Measurements from ENCODE around the gene BLM. TPM values are rescaled to one million over a fixed set of nuclear protein-coding genes. Genes with fewer than 3 reads are reported as not detected.
"Not testable (repeated sequence)": the region's sequence is repeated elsewhere in the genome, so short reads cannot be mapped to it uniquely, and the experiment has no call there.

Gene BLM
- total RNA-seq: 3.3 TPM

GRCh38 chr15:90716976-90717821, at the start of gene BLM:
TSS of gene BLM (plus strand) at chr15:90717346. CDS start at chr15:90747393, 30,047 bp downstream.
- peak; percentile 94 for FAIRE-seq
- DNase-seq (ENCODE audit: low spot score in 2 of 2): peak; percentile 87 to 98

- not testable (repeated sequence) for DNase-seq (ENCODE audit: low spot score in 2 of 2); FAIRE-seq
Measured at GRCh38 chr15:90667755-90668345, 49.3 kb upstream of the BLM start.

- not testable (repeated sequence) for FAIRE-seq; DNase-seq (ENCODE audit: low spot score in 2 of 2)
Measured at GRCh38 chr15:90670631-90671030, 46.5 kb upstream of the BLM start.

- FAIRE-seq (no peak), DNase-seq (ENCODE audit: low spot score in 2 of 2) (no peak)
Measured at GRCh38 chr15:90671216-90671615, 45.9 kb upstream of the BLM start.

DNA sequence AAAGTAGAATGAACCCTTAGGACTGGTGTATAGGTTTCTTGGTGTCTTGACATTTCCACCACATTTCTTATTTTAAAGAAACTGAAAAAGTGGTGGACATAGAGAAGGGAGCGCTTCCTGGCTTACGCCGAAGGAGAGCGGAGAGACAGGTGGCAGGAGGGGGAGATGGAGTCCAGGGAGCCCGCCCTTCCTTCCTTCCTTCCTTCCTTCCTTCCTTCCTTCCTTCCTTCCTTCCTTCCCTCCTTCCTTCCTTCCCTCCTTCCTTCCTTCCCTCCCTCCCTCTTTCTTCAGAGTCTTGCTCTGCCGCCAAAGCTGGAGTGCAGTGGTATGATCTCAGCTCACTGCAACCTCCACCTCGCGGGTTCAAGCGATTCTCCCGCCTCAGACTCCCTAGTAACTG, 43.8 kb upstream of the BLM start:
- FAIRE-seq; DNase-seq (ENCODE audit: low spot score in 2 of 2): not testable (repeated sequence)

GRCh38 chr15:90674476-90674875, 42.7 kb upstream of the BLM start:
- no peak for DNase-seq (ENCODE audit: low spot score in 2 of 2)
- no peak for FAIRE-seq

DNA sequence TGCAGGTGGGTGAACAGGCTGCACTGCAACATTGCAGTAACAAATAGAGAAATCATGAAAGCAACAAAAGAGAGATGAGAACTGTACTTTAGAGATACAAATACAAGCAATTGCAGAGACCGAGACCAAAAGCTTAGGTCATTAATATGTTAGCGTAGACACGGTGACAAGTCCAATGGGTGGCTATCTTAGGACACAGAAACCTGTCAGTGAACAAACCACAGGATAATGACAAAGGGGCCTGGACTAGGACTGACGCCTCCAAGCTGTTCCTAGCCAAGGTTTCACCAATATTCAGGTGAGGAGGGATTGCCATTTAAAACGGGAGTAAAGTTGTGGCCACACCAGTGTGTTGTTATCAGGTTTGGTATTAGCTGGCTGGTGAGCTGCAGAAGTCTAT, 41.7 kb upstream of the BLM start:
- FAIRE-seq: no peak
- DNase-seq (ENCODE audit: low spot score in 2 of 2): no peak

DNA sequence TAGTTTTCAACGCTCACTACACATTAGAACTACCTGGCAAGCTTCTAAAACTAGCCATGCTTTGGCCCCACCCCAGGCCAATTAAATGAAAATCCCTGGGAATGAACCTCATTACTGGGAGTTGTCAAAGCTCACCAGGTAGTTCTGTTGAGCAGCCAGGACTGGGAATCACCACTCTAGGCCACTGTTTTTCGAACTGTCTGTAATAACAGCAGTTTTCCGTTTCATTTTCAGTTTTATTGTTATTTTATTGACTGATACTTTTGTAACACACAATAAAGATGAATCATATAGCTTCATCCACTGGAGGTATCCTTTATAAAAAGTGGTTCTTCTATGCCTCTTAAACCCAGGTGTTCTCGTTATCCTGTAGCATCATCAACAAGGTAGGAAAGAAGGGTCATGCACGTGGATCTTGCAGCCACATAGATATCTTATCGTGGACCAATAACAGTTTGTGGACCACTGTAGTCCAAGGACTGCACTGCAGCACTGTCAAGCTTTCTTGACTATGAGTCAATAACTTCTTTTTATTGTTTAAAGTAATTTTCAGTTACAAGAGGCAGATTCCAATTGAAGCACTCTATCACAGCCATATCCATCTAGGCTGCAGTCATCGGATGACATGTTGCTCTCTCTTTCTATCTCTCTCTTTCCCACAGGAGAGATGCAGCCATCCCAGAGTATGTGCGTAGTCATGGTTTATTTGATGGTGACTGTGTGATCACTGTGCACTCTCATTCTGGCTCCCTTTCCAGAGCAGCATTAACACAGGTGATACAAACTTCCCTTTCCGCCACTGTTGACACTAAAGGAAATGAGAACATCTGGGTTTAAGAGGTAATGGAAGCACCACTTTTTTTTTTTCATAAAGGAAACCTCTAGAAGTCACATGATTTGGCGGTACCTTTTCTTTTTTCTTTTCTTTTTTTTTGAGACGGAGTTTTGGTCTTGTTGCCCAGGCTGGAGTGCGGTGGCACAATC, 39.0 kb upstream of the BLM start:
- no peak for DNase-seq (ENCODE audit: low spot score in 2 of 2)
- FAIRE-seq: no peak

DNA sequence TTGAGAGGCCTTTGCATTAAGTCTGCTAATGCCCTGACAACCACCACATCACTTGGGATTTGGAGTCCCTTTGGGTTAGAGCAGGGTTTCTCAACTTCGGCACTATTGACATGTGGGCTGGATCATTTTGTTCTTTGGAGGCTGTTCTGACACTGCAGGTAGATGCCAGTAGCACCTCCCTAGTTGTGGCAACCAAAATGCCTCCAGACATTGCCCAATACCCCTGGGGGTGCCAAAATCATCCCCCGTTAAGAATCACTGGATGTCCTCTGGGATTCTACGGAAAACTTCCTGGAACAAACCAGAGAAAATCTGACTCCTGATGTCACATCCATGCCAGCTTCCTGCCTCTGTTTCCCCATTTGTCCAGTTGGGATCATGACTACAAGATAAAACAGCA, 37.2 kb upstream of the BLM start:
- FAIRE-seq (no peak), DNase-seq (ENCODE audit: low spot score in 2 of 2) (no peak)

DNA sequence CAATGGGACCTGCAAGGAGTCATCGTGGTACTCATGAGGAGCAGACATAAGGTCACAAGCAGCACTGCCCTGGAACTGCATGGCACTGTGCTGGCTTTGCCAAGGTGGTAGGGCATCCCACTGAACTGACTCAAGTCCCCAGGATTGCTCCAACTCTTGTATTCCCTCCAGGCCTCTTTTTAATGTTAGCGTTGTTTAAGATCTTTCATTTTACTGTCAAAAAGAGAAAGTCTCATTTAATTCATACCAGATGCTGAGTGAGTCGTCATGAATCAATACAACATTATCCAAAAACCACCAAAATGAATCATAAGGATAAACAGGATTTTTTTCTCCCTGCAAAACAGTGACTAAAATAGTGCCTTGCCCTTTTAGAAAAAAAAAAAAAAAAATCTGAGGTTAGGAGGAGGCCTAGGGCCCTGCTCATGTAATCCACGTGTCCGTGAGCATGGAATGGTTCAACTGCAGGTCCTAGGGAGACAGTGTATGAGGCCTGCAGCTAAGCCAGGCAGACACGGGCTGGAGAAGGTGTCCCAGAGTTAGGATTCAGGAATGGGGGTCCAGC, 36.7 kb upstream of the BLM start:
- no peak for DNase-seq (ENCODE audit: low spot score in 2 of 2)
- no peak for FAIRE-seq

GRCh38 chr15:90681056-90681455, 36.1 kb upstream of the BLM start:
- FAIRE-seq (no peak), DNase-seq (ENCODE audit: low spot score in 2 of 2) (no peak)

GRCh38 chr15:90681480-90681879, 35.7 kb upstream of the BLM start:
- DNase-seq (ENCODE audit: low spot score in 2 of 2): no peak
- FAIRE-seq: no peak

DNA sequence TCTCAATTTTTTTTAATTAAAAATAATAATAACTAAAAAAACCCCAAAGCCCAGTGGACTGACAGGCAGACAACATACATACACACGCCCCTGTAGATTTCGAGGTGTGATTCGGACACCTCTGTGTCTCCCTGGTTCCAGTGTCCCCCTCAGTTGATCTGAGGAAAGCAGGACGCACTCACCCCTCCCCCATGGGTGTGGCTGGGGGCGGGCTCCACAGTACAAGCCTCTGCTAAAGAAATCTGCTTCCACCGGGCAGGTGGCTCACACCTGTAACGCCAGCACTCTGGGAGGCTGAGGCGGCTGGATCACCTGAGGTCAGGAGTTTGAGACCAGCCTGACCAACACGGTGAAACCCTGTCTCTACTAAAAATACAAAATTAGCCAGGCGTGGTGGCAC, 33.8 kb upstream of the BLM start:
- FAIRE-seq (no peak), DNase-seq (ENCODE audit: low spot score in 2 of 2) (no peak)

DNA sequence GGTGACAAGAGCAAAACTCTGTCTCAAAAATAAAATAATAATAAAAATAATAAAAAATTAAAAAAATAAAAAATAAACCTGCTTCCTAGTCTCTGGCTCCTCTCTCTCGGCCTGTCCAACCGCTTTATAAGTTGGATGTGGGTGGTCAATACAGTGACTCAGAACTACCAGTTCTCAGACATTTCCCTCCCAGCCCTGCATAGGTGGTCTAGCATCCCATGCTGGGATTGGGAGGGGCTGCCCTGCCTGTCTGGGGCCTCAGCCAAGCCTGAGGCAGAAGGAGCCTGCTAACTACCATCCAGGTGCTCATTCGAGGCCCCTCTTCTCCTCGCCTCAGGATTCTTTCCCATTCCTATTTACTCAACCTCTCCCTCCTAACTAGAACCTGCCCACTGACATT, 33.3 kb upstream of the BLM start:
- DNase-seq (ENCODE audit: low spot score in 2 of 2) (no peak), FAIRE-seq (no peak)

DNA sequence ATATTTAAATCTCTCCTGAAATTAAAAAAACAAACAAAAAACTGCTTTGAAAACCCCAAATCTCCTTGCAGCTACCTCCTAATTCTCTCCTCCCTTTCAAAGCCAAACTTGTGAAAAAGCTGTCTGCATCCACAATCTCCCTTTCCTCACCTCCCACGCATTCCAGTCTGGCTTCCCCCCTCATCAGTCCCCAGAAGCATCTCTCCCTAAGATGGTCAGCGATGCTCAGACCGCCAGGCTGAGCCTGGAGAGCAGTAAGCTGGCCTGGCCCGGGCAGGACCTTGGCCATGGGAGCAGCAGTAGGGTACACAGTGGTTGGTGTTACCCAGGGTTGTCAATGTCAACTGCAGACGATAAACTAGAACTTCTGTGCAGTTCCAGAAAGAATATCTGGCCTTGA, 32.9 kb upstream of the BLM start:
- FAIRE-seq (no peak), DNase-seq (ENCODE audit: low spot score in 2 of 2) (no peak)

DNA sequence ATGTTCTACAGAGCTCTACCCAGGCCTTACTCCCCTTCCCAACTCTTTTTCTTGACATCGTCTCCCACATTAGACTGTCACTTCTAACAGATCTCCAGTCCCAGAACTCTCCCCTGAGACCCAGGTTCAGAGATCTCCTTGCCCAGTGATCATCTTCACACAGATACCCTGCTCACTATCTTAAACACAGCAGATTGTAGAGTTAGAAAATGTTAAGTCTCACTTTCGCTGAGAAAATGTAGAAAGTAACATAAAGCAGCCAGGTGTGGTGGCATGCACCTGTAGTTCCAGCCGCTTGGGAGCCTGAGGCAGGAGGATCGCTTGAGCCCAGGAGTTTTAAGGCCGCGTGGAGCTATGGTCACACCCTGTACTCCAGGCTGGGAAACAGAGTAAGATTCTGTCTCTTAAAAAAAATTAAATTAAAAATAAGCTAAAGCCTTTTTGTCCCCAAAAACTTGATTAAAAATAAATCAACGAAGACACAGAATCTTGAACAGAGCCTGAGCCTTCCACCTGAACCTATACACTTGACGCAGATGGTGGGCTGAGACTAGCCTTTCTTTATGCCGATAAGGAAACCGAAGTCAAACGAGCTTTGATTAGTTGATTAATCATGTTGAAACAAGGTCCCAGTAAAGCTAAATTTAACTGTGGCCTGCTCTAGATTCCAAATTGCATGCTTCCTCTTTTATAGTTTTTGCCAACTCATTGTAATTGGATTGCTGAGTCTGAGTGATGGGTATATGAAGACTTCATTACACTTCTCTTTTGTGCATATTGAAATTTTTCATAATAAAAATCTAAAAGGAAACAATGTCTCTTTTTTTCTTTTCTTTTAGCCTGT, 31.3 kb upstream of the BLM start:
- FAIRE-seq: no peak

DNA sequence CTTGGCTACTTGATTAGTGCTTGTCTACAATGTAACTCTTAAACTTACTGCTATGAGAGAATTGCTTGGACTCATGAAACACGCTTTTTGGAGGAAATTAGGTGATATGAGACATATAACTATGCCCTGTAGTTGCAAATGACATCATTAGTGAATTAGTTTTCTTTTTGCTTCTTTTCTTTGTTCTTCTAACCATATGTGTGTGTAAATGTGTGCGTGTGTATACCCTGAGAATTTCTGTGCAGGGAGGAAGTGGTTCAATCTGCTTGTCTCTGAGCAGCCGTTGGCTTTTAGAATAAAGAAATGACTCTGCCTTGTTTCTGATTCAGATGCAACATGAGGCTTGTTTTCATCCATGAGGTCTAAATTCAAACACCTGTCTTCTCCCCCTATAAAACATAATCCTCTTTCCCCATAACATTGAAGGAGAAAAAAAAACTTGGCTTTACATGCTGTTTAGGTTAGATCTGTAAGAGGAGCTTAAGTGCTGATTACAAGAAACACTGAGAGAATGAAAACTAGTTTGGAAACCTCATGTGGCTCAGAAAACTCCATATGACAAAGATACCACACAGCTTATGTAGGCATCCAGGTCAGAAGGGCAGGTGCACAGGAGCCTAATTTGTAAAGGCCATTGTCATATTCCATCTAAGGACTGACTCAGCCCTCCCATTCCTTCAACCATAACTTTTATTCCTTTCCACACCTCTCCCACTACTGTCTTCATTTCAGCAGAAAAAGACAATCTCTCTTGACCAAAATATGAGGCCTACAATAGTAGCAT, 30.5 kb upstream of the BLM start:
- no peak for DNase-seq (ENCODE audit: low spot score in 2 of 2)
- no peak for FAIRE-seq

More for the DNA sequence above, 31.3 kb upstream of the BLM start:
- no peak for DNase-seq (ENCODE audit: low spot score in 2 of 2)

- not testable (repeated sequence) for DNase-seq (ENCODE audit: low spot score in 2 of 2); FAIRE-seq
Measured at GRCh38 chr15:90689326-90689961, 27.7 kb upstream of the BLM start.

All from frontal cortex (tissue), 4 donors.